Stimulated activated CD8-positive, alpha-beta memory T cell treated with anti-CD3 and anti-CD28 coated beads, Interleukin-7, amount 100 ng/mL, for 24 hours (primary cell): ENCODE measurements around the gene GRWD1.
A peak's percentile ranks its signal among the peaks of the same experiment; 100 is the strongest.

Experiments used
- DNase-seq: peaks from one replicate; pipeline ENCODE4 v3.0.0-alpha.2; 2020; ENCODE audit warnings: low read depth

Gene GRWD1

GRCh38 chr19:48445606-48446481, at the start of gene GRWD1:
Gene GRWD1 (plus strand): TSS chr19:48445983. CDS start chr19:48446006, 23 bp downstream.
- peak; percentile 83 for DNase-seq

DNA sequence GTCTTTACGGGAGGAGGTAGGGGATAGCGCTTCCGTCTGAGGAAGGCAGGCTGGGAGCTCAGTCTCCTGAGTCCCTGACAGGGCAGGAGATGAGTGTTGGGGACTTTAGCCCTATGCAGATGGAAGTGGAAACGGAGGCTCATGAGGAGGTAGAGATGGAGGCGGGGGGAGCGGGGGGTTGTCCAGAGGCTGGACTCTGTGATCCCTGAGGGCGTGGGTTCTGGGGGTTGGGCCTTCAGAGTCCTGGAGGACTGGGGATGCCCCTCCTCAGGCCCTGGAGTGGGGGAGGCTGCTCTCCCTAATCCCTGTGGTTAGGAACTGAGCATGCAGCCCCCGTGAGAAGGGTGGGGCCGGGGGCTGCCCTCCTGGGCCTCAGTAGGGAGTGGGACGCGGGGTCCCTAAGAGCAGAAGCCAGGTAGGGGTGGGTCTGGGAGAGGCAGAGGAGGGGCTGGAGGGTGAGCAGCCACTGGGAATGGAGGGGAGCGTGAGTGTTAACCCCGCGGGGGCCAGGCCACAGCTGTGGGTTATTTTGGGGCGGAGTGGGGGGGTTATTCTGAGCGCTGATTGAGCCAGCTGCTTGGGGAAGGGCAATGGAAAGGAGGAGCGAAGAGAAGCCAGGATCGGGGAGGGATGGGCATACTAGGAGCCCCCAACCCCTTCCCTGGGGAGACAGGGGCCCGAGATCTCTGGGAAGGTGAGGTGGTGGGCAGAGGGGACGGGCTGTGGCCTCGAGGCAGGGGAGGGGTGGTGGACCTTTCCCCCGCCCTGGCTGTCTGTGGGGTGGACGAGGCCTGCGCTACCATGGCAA, 49.6 kb upstream of the GRWD1 start:
- DNase-seq: no peak

DNA sequence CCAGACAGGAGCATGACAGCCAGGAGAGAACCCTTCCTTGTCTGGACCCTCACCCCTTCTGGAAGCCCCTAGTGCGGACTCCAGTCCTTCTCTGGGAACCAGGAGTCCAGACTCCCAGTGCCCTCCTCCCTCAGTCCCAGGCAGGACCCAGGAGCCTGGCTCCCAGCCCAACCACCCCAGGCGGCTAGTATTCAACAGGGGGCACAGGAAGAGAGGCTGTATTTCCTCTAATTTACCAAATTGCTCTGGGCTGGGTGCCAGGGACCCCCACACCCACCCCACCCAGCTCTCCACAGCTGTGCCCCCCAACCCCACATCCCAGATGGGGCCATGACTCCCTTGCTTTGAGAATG, 49.0 kb upstream of the GRWD1 start:
- DNase-seq: no peak

DNA sequence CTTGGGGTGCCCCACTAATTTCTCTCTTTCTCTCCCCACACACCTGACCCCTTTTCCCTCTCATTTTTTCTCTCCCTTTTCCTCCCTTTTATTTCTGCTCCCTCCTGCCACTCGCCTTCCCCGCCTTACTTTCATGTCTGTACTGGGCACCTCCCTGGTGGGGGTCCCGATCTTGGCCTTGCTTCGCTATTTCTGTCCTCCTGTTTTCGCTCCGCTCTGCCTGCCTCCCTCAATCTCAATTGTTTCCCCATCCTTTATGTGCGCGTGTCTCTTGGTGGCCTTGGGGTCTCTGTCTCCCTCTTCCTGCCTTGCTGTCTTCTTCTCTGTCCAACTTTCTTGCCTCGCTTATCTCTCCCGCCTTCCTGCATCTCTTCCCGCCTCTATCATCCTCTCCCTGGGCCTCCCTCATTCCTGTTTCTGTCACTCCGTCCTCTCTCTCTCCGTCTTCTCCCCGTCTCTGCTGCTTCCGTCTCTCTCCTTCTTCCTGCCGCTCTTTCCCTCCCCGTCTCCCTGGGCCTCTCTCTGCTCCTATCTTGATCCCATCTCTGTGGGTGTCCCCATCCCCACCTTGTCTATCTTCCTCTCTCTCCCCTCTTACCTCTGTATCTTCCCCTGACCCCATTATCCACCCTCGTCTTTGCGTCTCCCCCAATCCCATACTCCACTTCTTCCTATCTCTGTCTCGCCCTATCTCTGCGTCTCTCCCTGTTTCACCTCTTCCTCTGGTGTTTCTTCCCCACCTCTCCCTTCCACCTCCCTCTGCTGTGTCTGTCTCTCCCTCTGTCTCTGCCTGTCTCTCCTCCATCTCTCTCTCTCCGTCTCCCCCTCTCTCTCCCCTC, 48.3 kb upstream of the GRWD1 start:
- DNase-seq: no peak

DNA sequence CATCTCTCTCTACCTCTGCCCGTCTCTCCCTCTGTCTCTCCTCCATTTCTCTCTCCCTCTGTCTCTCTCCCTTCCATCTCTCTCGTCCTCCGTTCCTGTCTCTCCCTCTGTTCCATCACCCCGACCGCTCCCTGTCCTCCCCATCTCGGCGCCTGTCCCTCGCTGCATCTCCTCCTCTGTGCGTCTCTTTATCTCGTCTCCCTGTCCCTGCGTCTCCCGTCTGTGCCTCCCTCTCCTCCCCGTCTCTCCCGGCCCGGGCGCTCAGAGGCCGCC, 47.7 kb upstream of the GRWD1 start:
- no peak for DNase-seq

- peak; percentile 74 for DNase-seq
These were observed 47.2 kb upstream of the GRWD1 start for GRCh38 chr19:48398375-48399235.

- DNase-seq: no peak
These were observed 45.6 kb upstream of the GRWD1 start for GRCh38 chr19:48400018-48400742.

DNA sequence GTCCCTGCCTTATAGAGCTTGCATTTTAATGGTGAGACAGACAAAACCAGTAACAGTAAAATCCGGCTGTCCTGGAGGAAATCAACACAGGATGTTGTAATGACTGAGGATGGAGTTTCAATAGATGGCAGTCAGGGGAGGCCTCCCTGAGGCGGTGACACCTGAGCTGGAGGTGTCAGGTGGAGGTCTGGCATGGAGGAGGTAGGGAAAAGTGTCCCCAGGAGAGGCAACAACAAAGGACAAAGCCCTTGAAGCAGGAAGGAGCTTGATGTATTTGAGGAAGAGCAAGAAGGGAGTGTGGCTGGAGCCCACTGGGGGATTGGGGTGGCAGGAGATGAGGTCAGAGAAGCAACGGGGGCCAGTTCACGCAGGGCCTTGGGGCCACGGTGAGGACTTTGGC, 44.5 kb upstream of the GRWD1 start:
- DNase-seq: no peak

- DNase-seq: no peak
These were observed 42.2 kb upstream of the GRWD1 start for GRCh38 chr19:48403606-48404005.

DNA sequence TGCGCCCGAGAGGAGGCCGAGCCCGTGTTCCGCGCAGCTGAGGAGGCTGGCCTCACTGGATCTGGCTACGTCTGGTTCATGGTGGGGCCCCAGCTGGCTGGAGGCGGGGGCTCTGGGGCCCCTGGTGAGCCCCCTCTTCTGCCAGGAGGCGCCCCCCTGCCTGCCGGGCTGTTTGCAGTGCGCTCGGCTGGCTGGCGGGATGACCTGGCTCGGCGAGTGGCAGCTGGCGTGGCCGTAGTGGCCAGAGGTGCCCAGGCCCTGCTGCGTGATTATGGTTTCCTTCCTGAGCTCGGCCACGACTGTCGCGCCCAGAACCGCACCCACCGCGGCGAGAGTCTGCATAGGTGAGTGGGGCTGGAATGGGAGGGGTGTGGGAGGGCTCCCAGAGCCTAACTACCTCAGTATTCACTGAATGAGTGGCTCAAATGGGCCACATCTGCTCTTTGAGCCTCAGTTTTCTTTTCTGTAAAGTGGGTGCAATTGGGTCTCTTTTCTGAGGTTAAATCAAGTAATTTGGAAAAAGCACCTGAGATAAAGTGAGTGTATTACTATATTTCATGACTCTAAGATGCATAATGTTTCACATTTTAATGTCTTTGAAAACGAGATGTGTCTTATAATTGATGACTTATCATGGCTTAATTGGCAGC, 40.6 kb upstream of the GRWD1 start:
- DNase-seq: no peak

GRCh38 chr19:48405850-48406249, 39.9 kb upstream of the GRWD1 start:
- DNase-seq: no peak

DNA sequence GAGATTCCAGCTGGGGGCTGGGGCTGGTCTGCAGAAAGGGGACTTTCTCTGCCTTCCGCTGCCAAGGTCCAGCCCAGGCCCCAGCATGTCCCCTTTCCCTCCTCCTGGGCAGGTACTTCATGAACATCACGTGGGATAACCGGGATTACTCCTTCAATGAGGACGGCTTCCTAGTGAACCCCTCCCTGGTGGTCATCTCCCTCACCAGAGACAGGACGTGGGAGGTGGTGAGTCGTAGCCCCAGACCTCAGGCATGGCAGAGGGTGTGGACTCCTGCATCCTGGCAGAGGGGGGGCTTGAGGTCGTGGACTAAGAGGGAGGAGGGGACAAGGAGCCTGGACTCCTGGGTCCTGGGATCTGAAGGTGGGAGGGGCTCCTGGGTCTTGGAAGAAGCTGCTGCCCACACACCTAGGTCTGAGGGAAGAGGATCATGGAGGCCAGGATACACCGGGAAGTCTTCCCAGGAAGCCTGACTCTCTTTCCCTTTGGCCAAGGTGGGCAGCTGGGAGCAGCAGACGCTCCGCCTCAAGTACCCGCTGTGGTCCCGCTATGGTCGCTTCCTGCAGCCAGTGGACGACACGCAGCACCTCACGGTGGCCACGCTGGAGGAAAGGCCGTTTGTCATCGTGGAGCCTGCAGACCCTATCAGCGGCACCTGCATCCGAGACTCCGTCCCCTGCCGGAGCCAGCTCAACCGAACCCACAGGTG, 31.8 kb upstream of the GRWD1 start:
- no peak for DNase-seq

- peak; percentile 56 for DNase-seq
These were observed 30.4 kb upstream of the GRWD1 start for GRCh38 chr19:48415395-48415794.

DNA sequence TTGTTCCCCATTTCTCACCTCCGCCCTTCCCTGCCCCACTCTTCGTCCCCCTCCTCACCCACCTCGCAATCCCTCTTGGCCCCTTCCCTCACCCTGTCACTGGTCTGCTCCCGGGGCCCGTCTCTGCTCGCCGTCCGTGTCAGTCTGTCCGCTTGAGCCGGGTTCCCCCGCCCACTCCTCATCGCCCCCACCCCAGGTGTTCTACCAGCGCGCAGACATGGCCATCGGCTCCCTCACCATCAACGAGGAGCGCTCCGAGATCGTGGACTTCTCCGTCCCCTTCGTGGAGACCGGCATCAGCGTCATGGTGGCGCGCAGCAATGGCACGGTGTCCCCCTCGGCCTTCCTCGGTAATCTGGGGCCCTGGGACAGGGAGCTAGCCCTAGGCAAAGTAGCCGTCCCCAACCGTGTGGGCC, 30.0 kb upstream of the GRWD1 start:
- no peak for DNase-seq

GRCh38 chr19:48417421-48417820, 28.4 kb upstream of the GRWD1 start:
- DNase-seq: no peak

DNA sequence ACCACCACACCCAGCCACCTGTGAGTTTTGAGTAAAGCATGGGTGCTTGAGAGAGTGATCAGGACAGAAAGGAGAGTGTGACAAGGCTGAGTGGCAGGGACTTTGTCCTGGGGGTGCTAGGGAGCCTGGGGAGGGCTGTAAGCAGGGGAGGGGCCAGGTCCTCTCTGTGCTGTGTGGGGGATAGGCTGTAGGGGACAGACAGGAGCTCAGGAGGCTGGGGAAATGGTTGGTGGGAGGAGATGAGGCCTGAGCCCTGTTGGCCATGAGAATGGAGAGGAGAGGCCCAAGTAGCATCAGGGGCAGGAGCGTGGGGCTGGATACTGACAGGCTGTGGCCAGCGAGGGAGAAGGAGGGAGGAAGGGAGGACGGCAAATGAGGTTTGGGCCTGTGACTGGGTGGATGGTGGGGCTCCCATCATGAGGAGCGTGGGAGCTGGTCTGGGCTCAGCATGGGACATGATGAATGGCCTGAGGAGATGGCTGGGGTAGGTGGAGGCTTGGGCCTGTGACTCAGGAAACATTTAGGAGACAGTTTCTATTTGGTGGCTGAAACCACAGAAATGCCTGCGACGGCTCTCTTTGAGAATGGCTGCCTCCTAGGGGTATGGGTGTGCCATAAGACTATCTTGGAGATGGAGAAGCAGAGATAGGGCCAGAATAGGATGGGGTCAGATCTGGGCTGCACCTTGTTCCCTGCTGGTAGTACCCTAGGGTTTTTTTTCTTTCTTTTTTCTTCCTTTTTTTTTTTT, 27.3 kb upstream of the GRWD1 start:
- DNase-seq: no peak

GRCh38 chr19:48419158-48419920, 26.4 kb upstream of the GRWD1 start:
- peak; percentile 35 for DNase-seq

DNA sequence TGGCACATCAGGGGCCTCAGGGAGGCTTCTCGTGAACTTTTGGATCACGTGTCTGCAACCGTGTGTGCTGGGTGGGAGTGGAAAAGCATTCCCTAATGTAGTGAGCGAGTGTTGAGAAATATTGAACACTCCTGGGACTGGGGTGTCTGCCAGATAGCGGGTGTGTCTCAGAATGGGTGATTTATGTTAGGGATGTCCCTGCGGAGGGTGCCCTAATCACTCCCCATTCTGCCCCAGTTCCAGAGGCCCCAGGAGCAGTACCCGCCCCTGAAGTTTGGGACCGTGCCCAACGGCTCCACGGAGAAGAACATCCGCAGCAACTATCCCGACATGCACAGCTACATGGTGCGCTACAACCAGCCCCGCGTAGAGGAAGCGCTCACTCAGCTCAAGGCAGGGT, 24.2 kb upstream of the GRWD1 start:
- DNase-seq: no peak
